ENCODE data around the gene STARD9. TPM values are rescaled to one million over a fixed set of nuclear protein-coding genes. Genes with fewer than 3 reads are reported as not detected.

STARD9 gene
- total and polyA plus RNA-seq, 8 donors: 9.4 to 22.6 (median 18.8) TPM

- ATAC-seq (peak; percentile 98), DNase-seq (peak; percentile 71 to 98 (median 89))
- peaks cover 0 to 3% of the 10 kb centered on the region in 2 donors for H3K27me3 ChIP-seq
- intact Hi-C loops (cut with DNase I): no loop called here
- H3K4me3 ChIP-seq: peak overlapping the region; percentile 19 to 36
- TF ChIP-seq CTCF (IDR thresholded peaks at IDR 0.05): no peak
- peaks cover 9 to 45% of the 10 kb centered on the region in 2 donors for H3K4me1 ChIP-seq
- H3K36me3 ChIP-seq: no peaks in the 10 kb centered on the region
- peak overlapping the region; percentile 75 to 79 for H3K27ac ChIP-seq
- H3K9me3 ChIP-seq: no peaks in the 10 kb centered on the region
Observed at GRCh38 chr15:42581272-42581730, 5.9 kb downstream of the STARD9 start.

- Histone ChIP-seq H3K27me3 (no peaks in the 10 kb centered on the region), H3K4me3 (no peak overlapping the region), H3K27ac (no peak overlapping the region), H3K4me1 (peaks cover 9 to 31% of the 10 kb centered on the region in 2 donors), H3K36me3 (no peaks in the 10 kb centered on the region), H3K9me3 (no peaks in the 10 kb centered on the region)
- intact Hi-C loops (cut with DNase I): no loop called here
- DNase-seq: no peak
- no peak for ATAC-seq
- TF ChIP-seq CTCF (IDR thresholded peaks at IDR 0.05): no peak
Observed at GRCh38 chr15:42582569-42583375, 7.4 kb downstream of the STARD9 start.

GRCh38 chr15:42584031-42584765 is 8.8 kb downstream of the STARD9 start:
- Histone ChIP-seq H3K36me3 (no peaks in the 10 kb centered on the region), H3K27ac (peak overlapping the region in 1 of 2 donors; percentile 7), H3K9me3 (no peaks in the 10 kb centered on the region), H3K4me1 (peaks cover 9 to 31% of the 10 kb centered on the region in 2 donors), H3K4me3 (no peak overlapping the region), H3K27me3 (no peaks in the 10 kb centered on the region)
- intact Hi-C loops (cut with DNase I): no loop called here
- TF ChIP-seq CTCF (IDR thresholded peaks at IDR 0.05): no peak
- no peak for ATAC-seq
- peak in 1 of 4 donors; percentile 52 for DNase-seq

GRCh38 chr15:42590619-42591237 is 15.3 kb downstream of the STARD9 start:
- Histone ChIP-seq H3K4me1 (peaks cover 0 to 4% of the 10 kb centered on the region in 2 donors), H3K27ac (no peak overlapping the region), H3K36me3 (no peaks in the 10 kb centered on the region), H3K4me3 (no peak overlapping the region), H3K9me3 (no peaks in the 10 kb centered on the region), H3K27me3 (no peaks in the 10 kb centered on the region)
- ATAC-seq (no peak), DNase-seq (no peak)
- intact Hi-C loops (cut with DNase I): no loop called here
- no peak for TF ChIP-seq CTCF (IDR thresholded peaks at IDR 0.05)

All from left lung (tissue), 10 donors.